Stimulated activated CD4-positive, alpha-beta T cell treated with anti-CD3 and anti-CD28 coated beads, Interleukin-2, amount 100 ng/mL, for 4 hours (primary cell): ENCODE data around the gene SERPINB4.

Experiments used
- DNase-seq: peaks from one replicate; pipeline ENCODE4 v3.0.0-alpha.2; 2020; ENCODE audit warnings: low read depth

Gene SERPINB4

DNA sequence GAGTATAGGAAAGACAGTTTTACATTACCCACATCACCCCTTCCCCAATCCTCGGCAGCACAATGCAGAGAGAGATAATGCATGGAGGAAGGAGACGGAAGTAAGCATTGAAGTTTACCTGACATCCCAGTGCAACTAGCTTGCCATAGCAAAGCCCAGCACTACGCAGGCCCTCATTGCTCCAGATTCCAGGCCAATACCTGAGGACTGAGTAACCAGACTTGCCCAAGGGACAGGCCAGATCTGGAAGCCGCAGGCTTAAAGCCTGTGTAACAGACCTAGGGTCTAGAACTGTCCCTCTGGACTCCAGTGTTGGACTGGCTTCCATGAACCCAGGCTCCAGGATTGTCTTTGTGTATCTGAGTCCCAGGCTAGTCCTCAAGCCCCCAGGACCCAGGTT is 17.6 kb downstream of the SERPINB4 start:
- no peak for DNase-seq

DNA sequence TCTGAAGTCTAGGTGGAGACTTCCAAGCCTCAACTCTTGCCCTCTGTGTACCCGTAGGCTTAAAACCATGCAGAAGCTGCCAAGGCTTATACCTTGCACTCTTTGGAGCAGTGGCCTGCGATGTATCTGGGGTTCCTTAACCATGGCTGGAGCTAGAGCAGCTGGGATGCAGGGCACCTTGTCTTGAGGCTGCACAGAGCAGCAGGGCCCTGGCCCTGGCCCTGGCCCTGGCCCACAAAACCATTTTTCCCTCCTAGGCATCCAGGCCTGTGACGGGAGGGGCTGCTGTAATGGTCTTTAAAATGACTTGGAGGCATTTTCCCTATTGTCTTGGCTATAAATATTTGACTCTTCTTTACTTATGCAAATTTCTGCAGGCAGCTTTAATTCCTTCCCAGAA is 19.2 kb downstream of the SERPINB4 start:
- DNase-seq, result no peak

DNA sequence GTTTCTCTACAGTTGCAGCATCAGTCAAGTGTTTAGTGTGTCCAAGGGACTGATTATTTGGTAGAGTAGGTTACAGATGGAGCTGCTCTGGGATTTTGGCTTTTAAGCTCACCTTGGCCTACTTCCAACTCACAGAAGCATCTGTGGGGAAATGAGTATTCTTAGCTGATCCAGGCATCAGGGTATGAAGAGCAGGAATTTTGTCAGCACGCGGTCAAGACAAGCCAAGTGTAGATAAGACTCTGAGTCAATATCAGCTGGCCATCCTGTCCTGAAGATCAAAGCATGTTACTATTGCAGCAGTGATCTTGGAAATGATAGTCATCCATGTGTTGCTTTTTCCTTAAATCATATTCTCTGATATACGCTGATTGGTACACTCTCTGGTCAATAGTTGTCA is 24.4 kb downstream of the SERPINB4 start:
- no peak for DNase-seq

DNA sequence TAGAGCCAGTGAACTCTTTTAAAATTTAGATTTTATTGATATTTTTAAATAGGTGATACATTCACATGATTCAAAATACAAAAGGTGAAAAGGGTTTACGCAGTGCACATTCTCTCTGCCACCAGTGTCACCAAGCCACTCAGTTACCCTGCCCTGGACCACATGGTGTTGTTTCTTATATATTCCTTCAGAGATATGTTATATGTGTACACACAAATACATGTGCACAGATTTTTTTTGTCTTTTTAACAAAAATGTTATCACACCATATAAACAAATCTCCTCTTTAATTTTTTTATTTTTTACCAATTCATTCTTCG is 26.2 kb downstream of the SERPINB4 start:
- DNase-seq, result no peak

DNA sequence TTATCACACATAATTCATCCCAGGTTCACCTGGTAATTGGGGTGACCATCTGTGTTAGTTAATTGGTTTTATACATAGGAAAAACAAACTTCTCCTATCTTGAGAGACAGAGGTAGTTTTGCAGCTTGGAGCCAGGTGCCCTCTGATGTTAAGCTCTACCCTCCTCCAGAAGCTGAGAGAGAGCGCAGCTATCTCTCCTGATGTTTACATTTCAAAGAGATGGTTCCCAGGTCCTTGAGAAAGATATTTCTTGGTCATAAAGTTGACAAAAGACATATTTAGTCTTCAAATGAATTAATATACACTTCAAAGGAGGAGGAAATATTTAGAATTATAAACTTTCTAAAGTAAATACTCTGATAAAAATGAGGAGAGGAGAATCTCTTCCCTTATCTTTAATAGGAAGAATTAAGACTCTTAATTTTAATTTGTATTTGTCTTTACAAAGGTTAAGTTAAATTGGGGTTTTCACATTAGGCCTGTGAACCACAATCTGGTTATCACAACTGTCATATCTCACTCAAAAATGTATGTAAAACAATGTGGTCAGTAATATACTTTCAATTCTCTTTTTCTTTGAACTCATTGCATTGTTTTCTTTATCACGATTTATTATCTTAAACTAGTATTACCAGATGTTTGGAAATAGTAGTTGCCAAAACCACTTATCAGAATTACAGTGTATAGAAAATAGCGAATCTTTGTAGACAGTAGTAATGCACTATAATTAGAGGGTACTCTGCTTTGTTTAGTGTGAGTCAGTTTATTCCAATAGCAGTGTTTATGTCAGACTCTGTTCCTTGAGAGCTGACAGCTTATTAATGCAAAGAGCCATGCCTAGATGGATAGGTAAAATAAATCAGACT is 26.8 kb downstream of the SERPINB4 start:
- no peak for DNase-seq

DNA sequence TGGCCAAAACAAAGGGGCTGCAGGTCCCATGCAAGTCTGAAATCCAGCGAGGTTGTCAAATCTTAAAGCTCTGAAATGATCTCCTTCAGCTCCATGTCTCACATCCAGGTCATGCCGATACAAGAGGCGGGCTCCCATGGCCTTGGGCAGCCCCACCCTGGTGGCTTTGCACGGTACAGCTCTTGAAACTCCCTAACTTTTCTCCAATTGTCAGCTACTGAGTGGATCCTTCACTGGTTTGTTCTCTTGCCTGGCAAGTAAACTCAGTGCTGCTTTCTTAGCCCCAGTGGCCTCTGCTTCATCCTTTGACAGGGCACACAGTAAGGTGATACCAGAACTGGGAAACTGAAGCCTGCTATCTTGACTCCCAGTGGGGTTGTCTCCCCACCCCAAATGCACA is 30.6 kb downstream of the SERPINB4 start:
- no peak for DNase-seq

DNA sequence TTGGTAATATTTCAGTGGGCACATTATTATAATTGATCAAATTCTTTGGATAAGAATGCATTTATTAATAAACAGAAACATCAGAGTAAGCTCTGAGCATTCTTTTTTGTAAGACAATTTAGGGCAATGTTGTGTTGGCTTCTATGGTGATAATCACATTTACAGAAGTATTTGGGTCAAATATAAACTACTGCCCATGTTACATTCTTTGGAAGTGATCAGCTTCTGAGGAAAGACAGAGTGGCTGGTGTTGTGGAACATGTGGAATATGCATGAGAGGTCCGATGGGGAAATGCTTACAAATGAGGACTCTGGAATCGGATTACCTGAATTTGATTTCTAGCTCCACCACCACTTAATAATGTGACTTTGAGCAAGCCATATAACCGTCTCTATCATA is 37.5 kb downstream of the SERPINB4 start:
- no peak for DNase-seq

DNA sequence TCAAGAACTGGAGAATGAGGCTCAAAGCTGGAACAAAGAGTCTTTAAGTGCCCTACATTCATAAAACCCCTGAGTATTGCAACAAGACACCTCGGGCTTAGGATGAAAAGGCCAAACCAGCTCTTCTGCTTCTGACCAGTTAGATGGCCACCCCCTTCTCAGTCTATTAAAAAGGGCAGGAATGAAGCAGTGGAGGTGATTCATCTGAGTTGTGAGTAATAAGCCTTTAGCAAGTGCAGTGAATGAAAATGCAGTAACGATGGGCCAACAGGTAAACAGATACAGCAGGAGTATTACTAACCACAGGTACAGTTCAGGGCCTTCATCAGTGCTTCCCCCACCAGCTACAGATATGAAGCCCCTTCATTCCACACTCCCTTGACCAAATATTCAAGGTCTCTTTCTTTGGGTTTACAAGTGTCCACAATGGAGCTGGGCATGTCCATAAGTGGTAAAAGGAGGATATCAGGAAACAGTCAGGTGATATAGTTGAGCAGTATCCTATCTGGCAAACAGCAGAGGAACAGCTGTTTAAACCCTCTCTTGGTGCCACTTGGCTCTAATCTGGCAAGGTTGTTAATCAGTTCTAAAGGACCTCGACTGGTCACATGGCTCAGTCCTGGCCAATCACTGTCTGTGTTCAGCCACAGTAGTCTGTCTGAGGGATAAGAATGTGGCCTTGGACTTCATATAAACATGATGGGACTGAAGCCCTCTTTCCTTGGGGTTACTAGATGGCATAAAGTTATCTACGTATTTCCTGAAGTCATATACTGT is 39.1 kb downstream of the SERPINB4 start:
- DNase-seq, result no peak

DNA sequence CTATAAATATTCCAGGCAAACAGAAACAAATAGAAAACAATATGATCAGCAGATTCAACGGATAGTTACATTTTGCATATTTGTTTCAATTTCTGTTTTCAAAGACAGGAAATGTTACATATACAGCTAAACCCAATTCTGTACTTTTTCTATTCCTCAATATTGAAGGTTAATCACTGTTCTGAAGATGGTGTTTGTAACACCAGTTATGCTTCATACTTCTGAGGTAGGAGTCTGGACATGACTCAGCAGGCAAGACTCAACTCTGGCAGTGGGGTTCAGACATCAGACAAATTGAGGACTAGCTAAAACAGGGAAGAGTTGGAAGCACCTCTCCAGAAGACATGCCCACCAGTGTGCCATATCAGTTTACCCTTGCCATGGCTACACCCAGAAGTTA is 40.3 kb downstream of the SERPINB4 start:
- no peak for DNase-seq

DNA sequence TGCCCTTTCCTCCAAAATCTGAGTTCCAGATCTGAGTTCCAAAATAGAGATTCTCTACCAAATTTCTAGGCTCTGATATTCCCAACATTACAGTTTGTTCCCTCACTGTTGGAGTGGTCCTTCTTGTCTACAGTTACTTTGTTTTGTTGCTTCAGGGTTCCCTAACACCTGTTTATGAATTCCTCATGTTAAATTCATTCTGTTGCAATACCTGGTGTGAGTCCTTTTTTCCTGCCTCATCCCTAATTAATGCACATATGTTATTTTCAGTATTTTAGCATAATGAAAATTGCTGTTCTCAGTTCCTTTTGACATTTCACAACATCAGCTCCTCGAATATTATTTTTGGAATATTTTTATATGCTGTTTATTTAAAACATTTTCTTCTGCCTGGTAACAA is 40.7 kb downstream of the SERPINB4 start:
- DNase-seq, result no peak

DNA sequence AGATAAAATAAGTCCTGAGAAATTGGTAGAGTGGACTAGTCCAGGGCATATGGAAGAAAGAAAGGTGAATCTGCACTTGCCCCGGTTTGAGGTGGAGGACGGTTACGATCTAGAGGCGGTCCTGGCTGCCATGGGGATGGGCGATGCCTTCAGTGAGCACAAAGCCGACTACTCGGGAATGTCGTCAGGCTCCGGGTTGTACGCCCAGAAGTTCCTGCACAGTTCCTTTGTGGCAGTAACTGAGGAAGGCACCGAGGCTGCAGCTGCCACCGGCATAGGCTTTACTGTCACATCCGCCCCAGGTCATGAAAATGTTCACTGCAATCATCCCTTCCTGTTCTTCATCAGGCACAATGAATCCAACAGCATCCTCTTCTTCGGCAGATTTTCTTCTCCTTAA is 47.1 kb downstream of the SERPINB4 start:
- DNase-seq, result no peak

DNA sequence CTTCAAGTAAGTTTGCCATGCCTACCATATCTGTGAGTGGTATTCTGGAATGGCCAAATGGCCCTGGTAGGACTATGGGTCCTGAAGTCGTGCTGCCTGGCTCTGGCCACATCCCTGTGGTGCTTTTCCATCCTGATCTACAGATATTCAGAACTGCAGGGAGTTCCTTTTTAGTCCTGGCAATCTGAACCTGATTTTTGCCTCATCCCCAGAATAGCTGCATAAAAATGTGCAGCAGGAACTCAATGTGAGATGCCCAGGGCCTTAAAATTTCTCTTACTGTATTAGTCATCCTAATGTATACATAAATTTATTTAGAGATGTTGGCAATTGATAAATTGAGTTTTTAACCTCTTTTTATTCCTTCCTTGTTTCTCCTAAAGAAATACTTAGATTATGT is 51.6 kb downstream of the SERPINB4 start:
- DNase-seq, result no peak

DNA sequence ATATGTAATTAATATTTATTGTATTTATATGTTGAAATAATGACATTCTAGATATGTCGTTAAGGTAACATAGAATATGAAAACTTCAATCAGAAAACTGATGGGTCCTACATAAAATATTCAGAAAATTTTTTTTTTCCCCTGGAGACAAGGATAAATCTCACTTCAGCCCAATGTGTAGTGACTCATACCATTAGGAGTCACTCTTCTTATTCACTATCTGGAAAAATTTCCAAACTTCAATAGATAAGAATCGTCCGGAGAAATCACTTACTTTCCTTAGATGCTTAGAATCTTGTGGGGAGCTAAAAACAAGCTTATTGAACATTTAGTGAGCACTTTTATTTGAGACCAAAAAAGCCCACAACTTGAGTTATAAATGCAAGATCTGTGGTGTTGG is 52.3 kb downstream of the SERPINB4 start:
- DNase-seq, result no peak

DNA sequence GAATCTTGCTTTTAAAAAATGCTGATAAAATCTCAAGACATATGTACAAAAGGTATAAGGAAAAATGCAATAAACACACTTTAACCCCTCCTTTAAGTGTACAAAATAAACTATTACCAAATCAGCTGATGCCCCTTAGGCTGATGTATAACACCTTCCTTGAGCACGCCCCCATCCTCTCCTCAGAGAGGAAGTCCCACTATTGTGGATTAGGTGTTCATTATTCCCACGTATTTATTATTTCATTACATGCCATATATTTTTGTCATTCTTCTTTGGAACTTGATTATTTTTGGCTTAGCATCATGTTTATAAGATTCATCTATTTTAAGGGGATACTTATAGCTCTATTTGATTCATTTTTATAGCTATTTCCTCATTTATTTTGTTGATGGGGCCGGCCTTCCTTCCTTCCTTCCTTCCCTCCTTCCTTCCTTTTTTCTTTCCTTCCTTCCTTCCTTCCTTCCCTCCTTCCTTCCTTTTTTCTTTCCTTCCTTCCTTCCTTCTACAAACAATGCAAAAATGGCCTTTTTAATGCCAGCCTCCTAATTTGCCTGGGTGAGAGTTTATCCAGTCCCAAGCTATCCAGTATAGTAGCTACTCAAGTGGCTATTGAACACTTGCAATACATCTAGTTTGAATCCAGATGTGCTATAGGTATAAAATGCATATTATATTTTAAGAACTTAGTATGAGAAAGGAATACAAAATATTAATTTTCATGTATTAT is 52.9 kb downstream of the SERPINB4 start:
- no peak for DNase-seq

DNA sequence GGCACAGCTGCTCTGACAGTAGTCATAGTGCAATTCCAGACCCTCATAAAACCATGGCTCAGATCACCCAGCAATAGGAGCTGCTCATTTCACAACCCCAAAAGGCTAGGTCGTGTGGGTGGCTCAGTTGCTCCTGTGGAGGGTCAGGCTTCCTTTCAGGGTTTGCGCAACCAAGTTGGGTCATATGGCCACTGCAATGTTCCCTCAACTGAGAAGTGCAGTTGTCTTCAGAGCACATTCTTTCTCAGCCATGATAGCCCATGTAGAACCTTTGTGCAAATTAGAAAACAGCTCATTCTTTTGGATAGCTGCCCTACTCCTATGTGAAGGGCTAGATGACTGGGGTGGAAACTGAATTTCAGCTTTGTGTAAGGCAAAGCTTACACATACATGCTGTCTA is 53.7 kb downstream of the SERPINB4 start:
- DNase-seq, result no peak

DNA sequence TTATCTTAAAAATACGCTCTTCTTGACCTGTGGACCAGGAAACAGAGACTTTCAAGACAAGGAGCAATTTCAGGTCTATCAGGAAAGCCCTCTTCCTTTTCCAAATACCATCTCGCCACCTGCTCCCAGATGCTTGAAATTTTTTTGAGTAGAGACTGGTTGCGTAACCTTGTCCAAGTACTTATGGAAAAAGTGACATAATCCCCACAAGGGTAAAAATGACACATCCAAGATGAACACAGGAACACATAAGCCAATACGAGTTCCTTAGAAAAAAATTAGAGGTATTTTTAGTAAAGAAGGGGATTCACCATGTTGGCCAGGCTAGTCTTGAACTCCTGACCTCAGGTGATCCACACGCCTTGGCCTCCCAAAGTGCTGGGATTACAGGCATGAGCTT is 55.1 kb downstream of the SERPINB4 start:
- DNase-seq, result no peak
